ENCODE measurements around the gene MANBA.

DNA sequence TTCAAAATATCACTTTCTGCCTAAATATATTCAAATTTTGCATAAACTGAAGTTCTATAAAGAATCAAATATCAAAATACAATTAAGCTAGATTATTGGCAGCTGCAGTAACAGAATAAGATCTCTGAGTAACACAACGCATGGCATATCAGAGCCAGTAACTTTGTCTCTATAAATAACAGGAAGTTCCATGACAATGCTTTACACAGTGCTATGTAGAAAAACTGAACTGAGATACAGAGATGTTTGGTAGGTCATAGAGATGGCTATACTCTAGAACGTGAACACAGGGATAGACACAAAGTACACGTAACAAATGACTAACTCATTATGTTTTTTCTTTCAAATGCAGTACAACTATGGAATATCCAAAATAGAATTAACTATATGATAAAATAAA, 48.4 kb upstream of the MANBA start:
- TF ChIP-seq, protein P1, sequence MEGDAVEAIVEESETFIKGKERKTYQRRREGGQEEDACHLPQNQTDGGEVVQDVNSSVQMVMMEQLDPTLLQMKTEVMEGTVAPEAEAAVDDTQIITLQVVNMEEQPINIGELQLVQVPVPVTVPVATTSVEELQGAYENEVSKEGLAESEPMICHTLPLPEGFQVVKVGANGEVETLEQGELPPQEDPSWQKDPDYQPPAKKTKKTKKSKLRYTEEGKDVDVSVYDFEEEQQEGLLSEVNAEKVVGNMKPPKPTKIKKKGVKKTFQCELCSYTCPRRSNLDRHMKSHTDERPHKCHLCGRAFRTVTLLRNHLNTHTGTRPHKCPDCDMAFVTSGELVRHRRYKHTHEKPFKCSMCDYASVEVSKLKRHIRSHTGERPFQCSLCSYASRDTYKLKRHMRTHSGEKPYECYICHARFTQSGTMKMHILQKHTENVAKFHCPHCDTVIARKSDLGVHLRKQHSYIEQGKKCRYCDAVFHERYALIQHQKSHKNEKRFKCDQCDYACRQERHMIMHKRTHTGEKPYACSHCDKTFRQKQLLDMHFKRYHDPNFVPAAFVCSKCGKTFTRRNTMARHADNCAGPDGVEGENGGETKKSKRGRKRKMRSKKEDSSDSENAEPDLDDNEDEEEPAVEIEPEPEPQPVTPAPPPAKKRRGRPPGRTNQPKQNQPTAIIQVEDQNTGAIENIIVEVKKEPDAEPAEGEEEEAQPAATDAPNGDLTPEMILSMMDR (IDR thresholded peaks at IDR 0.05; ENCODE audit: low read depth, low read length, poor library complexity, severe bottlenecking), result no peak
- TF ChIP-seq EZH2phosphoT487 (IDR thresholded peaks at IDR 0.05; ENCODE audit: borderline replicate concordance, low read length), result no peak

All from DOHH2 (cell line).